Mesenchymal stem cell (in vitro differentiated cells and primary cell): ENCODE measurements around the gene TCF12.
"Not testable (repeated sequence)": the region's sequence is repeated elsewhere in the genome, so short reads cannot be mapped to it uniquely, and the experiment has no call there.

Source experiments
- DNase-seq: peaks from one replicate; pipeline ENCODE4 v3.0.0-alpha.2; 2013
- H2AFZ ChIP-seq: one replicate; pipeline ENCODE4 v1.6.1; 2013; ENCODE audit warnings: low read depth, mild to moderate bottlenecking, control low read depth, inconsistent platforms, low read length, moderate library complexity
- H2AK5ac ChIP-seq: 2 replicates; pipeline ENCODE4 v1.6.1; 2013; ENCODE audit warnings: low read length, moderate library complexity, mild to moderate bottlenecking, inconsistent platforms; ENCODE audit not compliant: severe bottlenecking
- H2BK120ac ChIP-seq: one replicate; pipeline ENCODE4 v1.6.1; 2013; ENCODE audit warnings: low read depth, mild to moderate bottlenecking, inconsistent platforms, low read length, moderate library complexity
- H2BK12ac ChIP-seq, 2 experiments: one replicate each; pipeline ENCODE4 v1.6.1; 2013; ENCODE audit warnings: inconsistent platforms in 2 of 2, low read length in 2 of 2, mild to moderate bottlenecking in 2 of 2, moderate library complexity in 2 of 2, control low read depth in 1 of 2
- H2BK15ac ChIP-seq: one replicate; pipeline ENCODE4 v1.6.1; 2013; ENCODE audit warnings: mild to moderate bottlenecking, low read depth, inconsistent platforms; ENCODE audit not compliant: poor library complexity, severe bottlenecking
- H2BK5ac ChIP-seq: 2 replicates; pipeline ENCODE4 v1.6.1; 2013; ENCODE audit warnings: low read depth, mild to moderate bottlenecking, low read length, control low read depth, inconsistent platforms; ENCODE audit not compliant: poor library complexity, severe bottlenecking
- H3K14ac ChIP-seq, 2 experiments: one replicate each; pipeline ENCODE4 v1.6.1; 2013; ENCODE audit warnings: inconsistent platforms in 2 of 2, low read length in 2 of 2, control low read depth in 1 of 2, mild to moderate bottlenecking in 1 of 2, moderate library complexity in 1 of 2
- H3K18ac ChIP-seq, 2 experiments: one replicate each; pipeline ENCODE4 v1.6.1; 2013; ENCODE audit warnings: inconsistent platforms in 2 of 2, low read length in 2 of 2, control low read depth in 1 of 2, low read depth in 1 of 2, mild to moderate bottlenecking in 1 of 2
- H3K23ac ChIP-seq, 2 experiments: one replicate each; pipeline ENCODE4 v1.6.1; 2013; ENCODE audit warnings: inconsistent platforms in 2 of 2, low read length in 2 of 2, mild to moderate bottlenecking in 2 of 2, moderate library complexity in 2 of 2, control low read depth in 1 of 2
- H3K27ac ChIP-seq: 2 replicates; pipeline ENCODE4 v1.5.1; 2013; ENCODE audit warnings: mild to moderate bottlenecking, moderate library complexity, low read length, control low read depth, inconsistent platforms; ENCODE audit not compliant: poor library complexity, severe bottlenecking
- H3K27me3 ChIP-seq, 2 experiments: 2 replicates each; pipeline versions ENCODE4 v1.6.1 to v1.7.0; 2013; ENCODE audit warnings: low read length in 2 of 2, mild to moderate bottlenecking in 2 of 2, moderate library complexity in 2 of 2, control low read depth in 1 of 2, inconsistent platforms in 1 of 2; ENCODE audit not compliant: control insufficient read depth in 1 of 2, insufficient read depth in 1 of 2
- H3K36me3 ChIP-seq, 2 experiments: 2 replicates each; pipeline versions ENCODE4 v1.6.1 to v1.7.0; 2013; ENCODE audit warnings: low read length in 2 of 2, control low read depth in 1 of 2, inconsistent platforms in 1 of 2, low read depth in 1 of 2, mild to moderate bottlenecking in 1 of 2; ENCODE audit not compliant: insufficient read depth in 2 of 2, control insufficient read depth in 1 of 2
- H3K4ac ChIP-seq, 2 experiments: one replicate each; pipeline ENCODE4 v1.6.1; 2013; ENCODE audit warnings: inconsistent platforms in 2 of 2, low read length in 2 of 2, mild to moderate bottlenecking in 2 of 2, moderate library complexity in 2 of 2, control low read depth in 1 of 2, low read depth in 1 of 2
- H3K4me1 ChIP-seq: 2 replicates; pipeline ENCODE4 v1.6.1; 2013; ENCODE audit warnings: low read depth, low read length, control low read depth; ENCODE audit not compliant: control insufficient read depth, insufficient read depth
- H3K4me2 ChIP-seq: 2 replicates; pipeline ENCODE4 v1.6.1; 2013; ENCODE audit warnings: low read length, mild to moderate bottlenecking, inconsistent platforms; ENCODE audit not compliant: poor library complexity, severe bottlenecking
- H3K4me3 ChIP-seq, 2 experiments: 2 replicates each; pipeline versions ENCODE4 v1.5.1 to v1.7.0; 2013; ENCODE audit warnings: low read length in 2 of 2, mild to moderate bottlenecking in 2 of 2, control low read depth in 1 of 2, low read depth in 1 of 2; ENCODE audit not compliant: insufficient read depth in 1 of 2
- H3K79me1 ChIP-seq: replicated peaks from 2 replicates; pipeline ENCODE4 v1.6.1; 2013; ENCODE audit warnings: mild to moderate bottlenecking, control low read depth, low read length, inconsistent platforms; ENCODE audit not compliant: poor library complexity, severe bottlenecking
- H3K9ac ChIP-seq: 2 replicates; pipeline ENCODE4 v1.7.0; 2013; ENCODE audit warnings: mild to moderate bottlenecking, low read length, moderate library complexity
- H3K9me3 ChIP-seq: 2 replicates; pipeline ENCODE4 v1.7.0; 2013; ENCODE audit warnings: mild to moderate bottlenecking, low read length; ENCODE audit not compliant: control insufficient read depth
- H4K8ac ChIP-seq: one replicate; pipeline ENCODE4 v1.6.1; 2013; ENCODE audit warnings: inconsistent platforms, mild to moderate bottlenecking, low read length, moderate library complexity
- H4K91ac ChIP-seq: one replicate; pipeline ENCODE4 v1.6.1; 2013; ENCODE audit warnings: mild to moderate bottlenecking, low read length, inconsistent platforms
- WGBS: methylation state at CpG from one replicate; pipeline ENCODE4 v1.1.7; 2013; ENCODE audit warnings: mixed read lengths; 5-methylcytosine and 5-hydroxymethylcytosine counted together

Gene TCF12

GRCh38 chr15:56932509-56932868, 14.0 kb downstream of the TCF12 start:
- 100% methylated on average over 3 of the region's 4 CpGs for WGBS
- not testable (repeated sequence) for H2BK5ac ChIP-seq, H3K23ac ChIP-seq, H3K4me3 ChIP-seq, H2BK15ac ChIP-seq, H3K4me2 ChIP-seq, H3K79me1 ChIP-seq, H3K9ac ChIP-seq, H3K4me1 ChIP-seq, DNase-seq, H2BK120ac ChIP-seq, H3K18ac ChIP-seq, H4K8ac ChIP-seq, H3K27me3 ChIP-seq, H3K27ac ChIP-seq, H2BK12ac ChIP-seq, H3K14ac ChIP-seq, H4K91ac ChIP-seq, H2AFZ ChIP-seq, H2AK5ac ChIP-seq, H3K4ac ChIP-seq
- Histone ChIP-seq H3K36me3 (peaks cover 0 to 16% of the 10 kb centered on the region in 2 experiments), H3K9me3 (peaks cover 11% of the 10 kb centered on the region)

- Histone ChIP-seq H2AFZ (no peak overlapping the region), H2BK15ac (no peak overlapping the region), H3K4me1 (peaks cover 1% of the 10 kb centered on the region), H2AK5ac (no peak overlapping the region), H4K8ac (no peak overlapping the region), H2BK12ac (no peak overlapping the region), H3K36me3 (peaks cover 0 to 16% of the 10 kb centered on the region in 2 experiments), H3K4ac (no peak overlapping the region), H4K91ac (no peak overlapping the region), H3K4me2 (no peak overlapping the region), H3K79me1 (no peaks in the 10 kb centered on the region), H3K18ac (no peak overlapping the region), H3K14ac (no peak overlapping the region), H3K9ac (no peak overlapping the region), H3K23ac (no peak overlapping the region), H2BK5ac (no peak overlapping the region), H3K9me3 (peaks cover 11% of the 10 kb centered on the region), H2BK120ac (no peak overlapping the region), H3K27ac (no peak overlapping the region), H3K27me3 (no peaks in the 10 kb centered on the region), H3K4me3 (no peak overlapping the region)
- 88% methylated on average over 1 of the region's 1 CpG for WGBS
- DNase-seq = no peak
Observed at GRCh38 chr15:56933410-56933809, 15.0 kb downstream of the TCF12 start.

GRCh38 chr15:56933811-56934210, 15.4 kb downstream of the TCF12 start:
- no peak overlapping the region for H2BK12ac ChIP-seq
- H3K23ac ChIP-seq = no peak overlapping the region
- no peaks in the 10 kb centered on the region for H3K79me1 ChIP-seq
- no peak overlapping the region for H2AFZ ChIP-seq
- H3K36me3 ChIP-seq = peaks cover 0 to 20% of the 10 kb centered on the region in 2 experiments
- H4K8ac ChIP-seq = no peak overlapping the region
- peaks cover 11% of the 10 kb centered on the region for H3K9me3 ChIP-seq
- H3K4me1 ChIP-seq = peaks cover 1% of the 10 kb centered on the region
- H3K14ac ChIP-seq = no peak overlapping the region
- no peak overlapping the region for H2BK5ac ChIP-seq
- H3K27me3 ChIP-seq = no peaks in the 10 kb centered on the region
- H2AK5ac ChIP-seq = no peak overlapping the region
- no peak overlapping the region for H3K4me3 ChIP-seq
- no peak overlapping the region for H4K91ac ChIP-seq
- H3K27ac ChIP-seq = no peak overlapping the region
- H3K4ac ChIP-seq = no peak overlapping the region
- H2BK15ac ChIP-seq = no peak overlapping the region
- H2BK120ac ChIP-seq = no peak overlapping the region
- no peak for DNase-seq
- H3K4me2 ChIP-seq = no peak overlapping the region
- H3K9ac ChIP-seq = no peak overlapping the region
- no peak overlapping the region for H3K18ac ChIP-seq

GRCh38 chr15:56934269-56934668, 15.8 kb downstream of the TCF12 start:
- no peak overlapping the region for H3K14ac ChIP-seq
- H2AK5ac ChIP-seq = no peak overlapping the region
- H3K4me1 ChIP-seq = peaks cover 1% of the 10 kb centered on the region
- no peak overlapping the region for H2AFZ ChIP-seq
- no peaks in the 10 kb centered on the region for H3K27me3 ChIP-seq
- no peak overlapping the region for H3K18ac ChIP-seq
- H3K27ac ChIP-seq = no peak overlapping the region
- no peak overlapping the region for H3K4ac ChIP-seq
- H2BK15ac ChIP-seq = no peak overlapping the region
- DNase-seq = no peak
- no peak overlapping the region for H2BK12ac ChIP-seq
- H3K9ac ChIP-seq = no peak overlapping the region
- WGBS = 93% methylated on average over 5 of the region's 5 CpGs
- H3K79me1 ChIP-seq = no peaks in the 10 kb centered on the region
- H2BK120ac ChIP-seq = no peak overlapping the region
- peaks cover 0 to 21% of the 10 kb centered on the region in 2 experiments for H3K36me3 ChIP-seq
- no peak overlapping the region for H3K23ac ChIP-seq
- no peak overlapping the region for H4K91ac ChIP-seq
- no peak overlapping the region for H3K4me2 ChIP-seq
- H3K9me3 ChIP-seq = peaks cover 11% of the 10 kb centered on the region
- H3K4me3 ChIP-seq = no peak overlapping the region
- no peak overlapping the region for H2BK5ac ChIP-seq
- no peak overlapping the region for H4K8ac ChIP-seq
